Vagina (tissue), 2 donors: ENCODE results near the gene INPP5A.

Experiments
- CTCF ChIP-seq, 3 experiments: fragments of 450-650 bp in 2 of 3; fragments of 200-600 bp in 1 of 3; sonication (generic) in 1 of 3; IDR thresholded peaks; one replicate each; pipeline ENCODE4 v1.5.1; 2017 to 2019; ENCODE audit warnings: antibody characterized with exemption in 3 of 3, mild to moderate bottlenecking in 2 of 3, moderate library complexity in 2 of 3
- POLR2A ChIP-seq, 2 donors: fragments of 450-650 bp; IDR thresholded peaks; one replicate each; pipeline ENCODE4 v1.6.1; 2017; ENCODE audit warnings: antibody characterized with exemption in 2 of 2, mild to moderate bottlenecking in 2 of 2, moderate library complexity in 2 of 2

- TF ChIP-seq CTCF (IDR thresholded peaks at IDR 0.05) (no peak), POLR2A (IDR thresholded peaks at IDR 0.05) (no peak)
Measured at GRCh38 chr10:132566892-132567291, 29.3 kb downstream of the INPP5A start.
